HG03432 (cell line): ENCODE measurements around the gene KCNS1.
A peak's percentile ranks its signal among the peaks of the same experiment; 100 is the strongest.

ENCODE experiments used
- ATAC-seq: cut with Tn5 transposase; IDR thresholded peaks from one replicate; pipeline ENCODE4 v1.9.1; 2021; ENCODE audit warnings: mild to moderate bottlenecking, moderate library complexity; ENCODE audit not compliant: unreplicated experiment

KCNS1 gene

DNA sequence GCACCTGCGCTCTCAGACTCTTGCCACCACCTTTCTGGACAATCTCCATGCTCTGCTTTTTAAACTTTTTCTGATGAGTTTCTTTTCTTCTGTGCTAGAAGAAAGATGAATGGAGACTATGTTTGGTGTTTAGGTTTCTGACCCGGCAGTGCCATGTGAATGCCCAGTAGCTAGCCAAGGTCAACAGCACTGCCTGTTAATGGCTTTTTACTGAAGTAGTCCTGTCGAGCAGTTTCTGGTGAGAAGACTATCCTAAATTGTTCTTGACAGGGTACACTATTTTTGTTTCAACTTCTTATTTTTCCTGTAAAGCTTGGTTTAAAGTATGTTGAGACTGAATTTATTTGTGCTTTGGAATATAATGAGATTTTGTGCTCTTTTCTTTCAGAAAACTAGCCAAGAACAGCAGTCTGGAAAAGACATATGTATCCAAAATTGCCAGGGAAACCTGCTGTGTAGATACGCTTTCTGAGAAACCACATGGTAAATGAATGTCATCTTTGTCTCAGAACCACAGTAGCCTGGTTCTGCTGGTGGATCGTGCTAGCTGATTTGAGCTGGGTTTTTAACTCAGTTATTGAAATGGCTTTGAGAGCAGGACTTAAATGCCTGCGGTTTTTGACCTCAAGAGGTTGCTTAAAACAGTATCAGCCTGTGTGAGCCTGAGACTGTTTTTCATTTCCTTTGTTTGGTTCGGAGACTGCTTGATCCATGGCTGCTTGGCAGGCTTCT, 48.1 kb downstream of the KCNS1 start:
- peak; percentile 54 for ATAC-seq

GRCh38 chr20:45051204-45052060, 49.5 kb downstream of the KCNS1 start:
- ATAC-seq, result peak; percentile 53

- no peak for ATAC-seq
These were observed 50.9 kb downstream of the KCNS1 start for GRCh38 chr20:45049904-45050471.

- ATAC-seq, result no peak
These were observed 51.5 kb downstream of the KCNS1 start for GRCh38 chr20:45049438-45049837.

DNA sequence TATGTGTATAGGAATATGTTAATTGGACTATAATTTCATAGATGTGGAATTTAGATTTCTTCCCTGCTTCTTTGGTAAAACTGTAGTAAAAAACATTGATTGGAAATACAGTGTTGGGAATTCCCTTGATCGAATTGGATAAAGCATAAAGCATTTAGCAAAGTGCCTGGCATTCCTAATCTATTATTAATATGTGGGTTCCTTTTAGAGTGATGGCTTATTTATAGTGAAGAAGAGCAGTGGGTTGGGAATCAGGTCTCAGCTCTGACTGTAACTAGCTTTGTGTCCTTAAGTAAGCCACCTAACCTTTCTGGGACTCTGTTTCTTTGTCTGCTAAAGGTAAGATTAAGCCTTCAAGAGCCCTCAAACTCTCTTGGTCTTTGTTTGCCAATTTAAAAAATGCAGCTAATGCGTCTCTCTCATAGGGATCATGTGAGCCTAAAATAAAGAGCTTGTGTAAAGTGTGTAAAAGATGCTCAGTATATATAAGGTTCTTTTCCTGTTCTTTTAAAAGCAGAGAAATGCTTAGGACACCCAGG, 53.3 kb downstream of the KCNS1 start:
- no peak for ATAC-seq

GRCh38 chr20:45044601-45045000, 56.3 kb downstream of the KCNS1 start:
- no peak for ATAC-seq

DNA sequence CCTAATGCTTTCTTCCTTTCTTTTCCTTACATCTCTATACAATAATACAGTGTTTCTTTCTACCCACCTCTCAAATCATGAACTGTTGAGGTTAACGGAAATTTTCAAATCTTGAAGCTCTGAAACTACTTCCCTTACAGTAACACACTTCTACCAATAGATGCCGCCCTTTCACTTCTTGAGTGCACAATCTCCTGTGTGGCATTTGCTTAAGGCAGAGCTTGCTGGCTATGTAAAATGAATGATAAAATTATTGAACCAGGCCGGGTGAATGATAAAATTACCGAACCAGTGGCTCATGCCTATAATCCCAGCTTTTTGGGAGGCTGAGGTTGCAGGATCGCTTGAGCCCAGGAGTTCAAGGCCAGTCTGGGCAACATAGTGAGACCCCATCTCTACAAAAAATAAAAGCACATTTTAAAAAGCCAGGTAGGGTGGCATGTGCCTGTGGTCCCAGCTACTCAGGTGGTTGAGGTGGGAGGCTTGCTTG, 56.8 kb downstream of the KCNS1 start:
- no peak for ATAC-seq

DNA sequence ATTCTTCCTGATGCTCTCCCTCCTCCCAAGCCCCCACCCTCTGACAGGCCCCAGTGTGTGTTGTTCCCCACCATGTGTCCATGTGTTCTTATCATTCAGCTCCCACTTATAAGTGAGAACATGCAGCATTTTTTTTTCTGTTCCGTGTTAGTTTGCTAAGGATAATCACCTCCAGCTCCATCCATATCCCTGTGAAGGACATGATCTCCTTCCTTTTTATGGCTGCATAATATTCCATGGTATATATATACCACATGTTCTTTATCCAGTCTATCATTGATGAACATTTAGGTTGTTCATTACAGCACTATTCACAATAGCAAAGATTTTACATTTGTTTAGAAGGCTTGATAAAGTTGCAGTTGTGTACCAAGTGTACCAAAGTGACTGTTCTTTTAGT, 57.9 kb downstream of the KCNS1 start:
- no peak for ATAC-seq
